Left ventricle myocardium inferior (tissue), 1 donor: ENCODE results near the gene ARHGEF9. TPM values are rescaled to one million over a fixed set of nuclear protein-coding genes. Genes with fewer than 3 reads are reported as not detected.

ENCODE experiments used
- DNase-seq: peaks from one replicate; pipeline ENCODE4 v3.0.0-alpha.2; 2020
- H3K27ac ChIP-seq: fragments of 200-600 bp; replicated peaks from 2 replicates; pipeline ENCODE4 v1.8.0; 2021
- H3K27me3 ChIP-seq: fragments of 200-600 bp; 2 replicates; pipeline ENCODE4 v1.8.0; 2021; ENCODE audit warnings: low read depth
- H3K36me3 ChIP-seq: fragments of 200-600 bp; 2 replicates; pipeline ENCODE4 v1.8.0; 2021
- H3K4me1 ChIP-seq: fragments of 200-600 bp; 2 replicates; pipeline ENCODE4 v1.8.0; 2021
- H3K4me3 ChIP-seq: fragments of 200-600 bp; 2 replicates; pipeline ENCODE4 v1.8.0; 2021; ENCODE audit warnings: mild to moderate bottlenecking, moderate library complexity
- H3K9me3 ChIP-seq: fragments of 200-600 bp; replicated peaks from 2 replicates; pipeline ENCODE4 v1.8.0; 2021
- intact Hi-C: fragments of 100-400 bp; cut with micrococcal nuclease; formaldehyde crosslinking; loops from one replicate; pipeline ENCODE4 v1.11.0; 2022
- total RNA-seq: library from RNA; stranded (reverse); fragmentation: NEBNext Ultra II Directional; extraction: Animal tissue kit (Norgen Biotek cat#: 25700); gene quantifications from one replicate; pipeline ENCODE4 v1.2.1, GENCODE V29; 2021
- TF ChIP-seq, protein P1 (sequence below): fragments of 200-600 bp; IDR thresholded peaks from 2 replicates; pipeline ENCODE4 v1.8.0; 2021; ENCODE audit warnings: antibody characterized with exemption, mild to moderate bottlenecking, borderline replicate concordance
- donor health status: DM: no; HTN: yes; CAD: no; lungs with severe emphysema.

ARHGEF9 gene
- total RNA-seq, 1 donor from 2014 or later: 48.1 TPM

DNA sequence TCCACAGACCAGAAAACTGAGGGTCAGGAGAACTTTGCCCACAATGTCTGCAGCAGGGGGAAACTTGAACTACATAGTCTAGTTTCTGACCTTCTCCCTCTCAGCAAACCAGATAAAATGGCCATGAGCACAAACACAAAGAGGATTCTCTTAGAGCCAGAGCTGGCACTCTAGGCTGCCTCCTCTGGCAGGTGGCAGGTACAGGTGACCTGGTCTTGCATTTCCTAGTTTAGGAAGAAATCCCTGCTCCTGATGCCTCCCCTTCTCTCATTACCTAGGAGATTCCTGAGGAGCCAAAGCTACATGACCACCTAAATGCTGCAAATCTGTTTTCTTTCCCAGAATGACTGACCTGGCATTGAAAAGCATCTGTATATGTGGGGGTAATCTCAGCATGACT, 45.1 kb downstream of the ARHGEF9 start:
- H3K36me3 ChIP-seq: no peaks in the 10 kb centered on the region
- no peak overlapping the region for H3K4me3 ChIP-seq
- intact Hi-C loops: no loop called here
- H3K27me3 ChIP-seq: no peaks in the 10 kb centered on the region
- no peak overlapping the region for H3K27ac ChIP-seq
- TF ChIP-seq, protein P1, sequence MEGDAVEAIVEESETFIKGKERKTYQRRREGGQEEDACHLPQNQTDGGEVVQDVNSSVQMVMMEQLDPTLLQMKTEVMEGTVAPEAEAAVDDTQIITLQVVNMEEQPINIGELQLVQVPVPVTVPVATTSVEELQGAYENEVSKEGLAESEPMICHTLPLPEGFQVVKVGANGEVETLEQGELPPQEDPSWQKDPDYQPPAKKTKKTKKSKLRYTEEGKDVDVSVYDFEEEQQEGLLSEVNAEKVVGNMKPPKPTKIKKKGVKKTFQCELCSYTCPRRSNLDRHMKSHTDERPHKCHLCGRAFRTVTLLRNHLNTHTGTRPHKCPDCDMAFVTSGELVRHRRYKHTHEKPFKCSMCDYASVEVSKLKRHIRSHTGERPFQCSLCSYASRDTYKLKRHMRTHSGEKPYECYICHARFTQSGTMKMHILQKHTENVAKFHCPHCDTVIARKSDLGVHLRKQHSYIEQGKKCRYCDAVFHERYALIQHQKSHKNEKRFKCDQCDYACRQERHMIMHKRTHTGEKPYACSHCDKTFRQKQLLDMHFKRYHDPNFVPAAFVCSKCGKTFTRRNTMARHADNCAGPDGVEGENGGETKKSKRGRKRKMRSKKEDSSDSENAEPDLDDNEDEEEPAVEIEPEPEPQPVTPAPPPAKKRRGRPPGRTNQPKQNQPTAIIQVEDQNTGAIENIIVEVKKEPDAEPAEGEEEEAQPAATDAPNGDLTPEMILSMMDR: no peak
- DNase-seq: no peak
- peaks cover 34% of the 10 kb centered on the region for H3K4me1 ChIP-seq
- no peaks in the 10 kb centered on the region for H3K9me3 ChIP-seq

DNA sequence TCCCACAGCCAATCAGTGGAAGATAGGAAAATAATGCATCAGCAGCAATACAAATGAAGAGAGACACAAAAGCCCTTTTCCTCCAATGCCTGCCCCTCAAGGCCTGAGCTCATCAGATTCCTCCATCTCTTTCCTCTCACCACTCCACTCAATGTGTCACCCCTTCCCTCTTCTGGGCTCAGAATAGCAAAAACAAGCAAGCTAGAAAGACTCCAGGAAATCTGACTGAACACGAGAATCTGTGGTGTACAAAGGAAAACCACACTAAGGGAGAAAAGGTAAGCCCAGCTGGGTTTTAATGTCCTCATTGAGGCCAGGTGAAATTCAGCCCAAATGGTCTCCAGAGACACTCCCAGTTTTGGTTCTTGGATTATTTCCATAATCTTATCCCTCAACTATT, 46.3 kb downstream of the ARHGEF9 start:
- no peak for DNase-seq
- Histone ChIP-seq H3K36me3 (no peaks in the 10 kb centered on the region), H3K27me3 (no peaks in the 10 kb centered on the region), H3K27ac (no peak overlapping the region), H3K4me3 (no peak overlapping the region), H3K9me3 (no peaks in the 10 kb centered on the region), H3K4me1 (peaks cover 23% of the 10 kb centered on the region)
- intact Hi-C loops: no loop called here
- TF ChIP-seq, protein P1: no peak

- H3K4me3 ChIP-seq: no peak overlapping the region
- no peaks in the 10 kb centered on the region for H3K36me3 ChIP-seq
- no peaks in the 10 kb centered on the region for H3K27me3 ChIP-seq
- TF ChIP-seq, protein P1: no peak
- no peak for DNase-seq
- H3K4me1 ChIP-seq: peaks cover 17% of the 10 kb centered on the region
- intact Hi-C loops: no loop called here
- H3K9me3 ChIP-seq: no peaks in the 10 kb centered on the region
- H3K27ac ChIP-seq: no peak overlapping the region
Observed at GRCh38 chrX:63737131-63737921, 47.7 kb downstream of the ARHGEF9 start.

DNA sequence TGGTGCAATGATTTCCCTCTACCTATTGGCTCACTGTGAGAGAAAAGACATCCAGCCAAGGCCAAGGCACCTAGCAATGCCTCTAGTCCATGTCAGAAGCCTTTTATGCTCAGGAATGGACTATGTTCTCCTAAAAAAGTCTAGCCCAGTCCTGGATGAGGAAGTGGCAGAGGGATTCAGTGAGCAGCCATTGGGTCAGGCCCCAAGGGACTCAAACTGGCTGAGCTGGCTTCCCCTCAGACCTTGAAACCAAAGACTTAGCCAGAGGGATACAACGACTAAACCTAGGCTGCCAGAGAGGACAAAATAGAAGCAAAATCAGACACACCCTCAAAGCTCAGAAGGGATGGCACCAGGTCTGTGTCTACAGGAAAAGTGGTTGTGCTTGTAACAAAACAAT, 49.1 kb downstream of the ARHGEF9 start:
- intact Hi-C loops: no loop called here
- no peaks in the 10 kb centered on the region for H3K27me3 ChIP-seq
- no peak overlapping the region for H3K4me3 ChIP-seq
- no peak for DNase-seq
- no peaks in the 10 kb centered on the region for H3K36me3 ChIP-seq
- peaks cover 15% of the 10 kb centered on the region for H3K4me1 ChIP-seq
- no peaks in the 10 kb centered on the region for H3K9me3 ChIP-seq
- TF ChIP-seq, protein P1: no peak
- H3K27ac ChIP-seq: no peak overlapping the region

DNA sequence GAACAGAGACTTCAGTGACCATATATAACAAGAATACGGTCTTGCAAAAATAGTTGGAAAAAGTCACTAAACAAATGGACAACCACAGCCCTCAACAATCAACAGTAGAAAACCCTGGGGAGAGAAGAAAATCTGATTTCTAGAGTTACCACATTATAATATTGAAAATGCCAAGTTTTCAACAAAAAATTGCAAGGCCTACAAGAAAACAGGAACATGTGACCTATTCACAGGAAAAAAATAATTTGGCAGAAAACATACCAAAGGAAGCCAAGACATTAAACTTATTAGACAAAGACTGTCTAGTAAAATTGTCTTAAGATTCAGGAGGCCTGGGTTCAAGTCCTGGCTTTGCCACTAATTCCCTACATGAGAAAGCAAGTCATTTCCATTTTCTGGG, 64.7 kb downstream of the ARHGEF9 start:
- peaks cover 3% of the 10 kb centered on the region for H3K36me3 ChIP-seq

More for the DNA sequence above, 64.7 kb downstream of the ARHGEF9 start:
- Histone ChIP-seq H3K9me3 (no peaks in the 10 kb centered on the region), H3K4me1 (peaks cover 27% of the 10 kb centered on the region), H3K27ac (peak overlapping the region; percentile 70), H3K27me3 (no peaks in the 10 kb centered on the region), H3K4me3 (no peak overlapping the region)
- TF ChIP-seq, protein P1: no peak
- intact Hi-C loops: no loop called here
- no peak for DNase-seq
